HepG2 (cell line): ENCODE data around the gene BAZ1B. TPM values are rescaled to one million over a fixed set of nuclear protein-coding genes. Genes with fewer than 3 reads are reported as not detected.

Experiments
- ATAC-seq: fragments of 200-7000 bp; cut with Tn5 transposase; 3 replicates; pipeline ENCODE4 v1.9.1; 2020; ENCODE audit warnings: mild to moderate bottlenecking, moderate library complexity
- Bru-seq: library from RNA; stranded (reverse); fragments of 400-500 nt; gene quantifications from one replicate; lab custom pipeline; 2021; lab: Mats Ljungman, UMichigan
- BruChase-seq, 2 experiments: library from RNA; stranded (reverse); fragments of 400-500 nt; gene quantifications; one replicate each; lab custom pipeline; 2021; lab: Mats Ljungman, UMichigan
- BruUV-seq: library from RNA; stranded (reverse); fragments of 400-500 nt; replicated peaks from 2 replicates; lab custom pipeline; 2021; lab: Mats Ljungman, UMichigan
- CTCF ChIA-PET: fragments of 300-600 bp; formaldehyde crosslinking; extraction: SDS; loops from one replicate; lab custom pipeline; 2021; ENCODE audit warnings: low total read pairs, inconsistent platforms, low intra/inter-chr PET ratio; lab: Yijun Ruan, JAX
- POLR2A ChIA-PET: fragments of 350-600 bp; sonication (Branson Sonifier 250); formaldehyde crosslinking; loops from one replicate; lab custom pipeline; 2020; ENCODE audit warnings: antibody characterized with exemption, inconsistent platforms; lab: Yijun Ruan, JAX
- DNase-seq: peaks from one replicate; pipeline ENCODE4 v3.0.0-alpha.2; 2015; ENCODE audit warnings: low spot score
- FAIRE-seq: peaks from 3 replicates; lab custom pipeline; 2011; peaks lifted over from hg19 to GRCh38; lab: Jason Lieb, UNC
- H2AFZ ChIP-seq: one replicate; pipeline ENCODE4 v1.6.1; 2011; ENCODE audit warnings: low read length, inconsistent platforms
- H3K27ac ChIP-seq: fragments of 300-600 bp; 3 replicates; pipeline ENCODE4 v1.8.0; 2011; ENCODE audit warnings: mixed run types, mild to moderate bottlenecking, mixed read lengths, low read length, inconsistent platforms; ENCODE audit not compliant: insufficient read depth; ENCODE audit errors: extremely low read length
- H3K27me3 ChIP-seq, 2 experiments: fragments of 200-600 bp in 1 of 2; 2 replicates in 1 of 2; 3 replicates in 1 of 2; pipeline versions ENCODE4 v1.6.0 to v1.8.0; 2011; ENCODE audit warnings: low read length in 2 of 2, mild to moderate bottlenecking in 2 of 2, moderate library complexity in 2 of 2, inconsistent platforms in 1 of 2; ENCODE audit not compliant: insufficient read depth in 2 of 2, control insufficient read depth in 1 of 2
- H3K36me3 ChIP-seq, 2 experiments: fragments of 200-600 bp in 1 of 2; replicated peaks in 1 of 2; 2 replicates in 1 of 2; 3 replicates in 1 of 2; pipeline versions ENCODE4 v1.5.1 to v1.8.0; 2011; ENCODE audit warnings: low read length in 2 of 2, inconsistent platforms in 1 of 2; ENCODE audit not compliant: insufficient read depth in 2 of 2, control insufficient read depth in 1 of 2
- H3K4me1 ChIP-seq: 2 replicates; pipeline ENCODE4 v1.5.1; 2012; ENCODE audit warnings: low read length, inconsistent platforms; ENCODE audit not compliant: insufficient read depth
- H3K4me2 ChIP-seq: 2 replicates; pipeline ENCODE4 v1.6.0; 2011; ENCODE audit warnings: low read depth, low read length, inconsistent platforms
- H3K4me3 ChIP-seq, 3 experiments: fragments of 200-600 bp in 1 of 3; sonication (generic), shearing (Covaris generic) in 1 of 3; replicated peaks in 1 of 3; 2 replicates each; pipeline ENCODE4 v1.5.1; 2011 to 2016; ENCODE audit warnings: low read length in 3 of 3, inconsistent platforms in 2 of 3, low read depth in 2 of 3, mild to moderate bottlenecking in 2 of 3, control low read depth in 1 of 3, mixed read lengths in 1 of 3; ENCODE audit not compliant: insufficient read depth in 1 of 3
- H3K79me2 ChIP-seq: one replicate; pipeline ENCODE4 v1.6.1; 2011; ENCODE audit warnings: low read length, inconsistent platforms; ENCODE audit not compliant: insufficient read depth
- H3K9ac ChIP-seq: 2 replicates; pipeline ENCODE4 v1.6.0; 2011; ENCODE audit warnings: mild to moderate bottlenecking, low read depth, low read length, inconsistent platforms; ENCODE audit not compliant: insufficient read depth
- H3K9me3 ChIP-seq: 2 replicates; pipeline ENCODE4 v1.5.1; 2012; ENCODE audit warnings: mild to moderate bottlenecking, low read length
- H4K20me1 ChIP-seq: 2 replicates; pipeline ENCODE4 v1.6.0; 2011; ENCODE audit warnings: inconsistent platforms, mild to moderate bottlenecking, low read length, moderate library complexity; ENCODE audit not compliant: insufficient read depth
- BORCS8-MEF2B ChIP-seq: sonication (generic); formaldehyde crosslinking; IDR thresholded peaks from 2 replicates; pipeline ENCODE4 v1.8.0; 2022; ENCODE audit warnings: mild to moderate bottlenecking, missing genetic modification reagents
- CAMTA2 ChIP-seq: sonication (generic); formaldehyde crosslinking; IDR thresholded peaks from 2 replicates; pipeline ENCODE4 v1.4.0; 2020; ENCODE audit warnings: mild to moderate bottlenecking, missing genetic modification reagents, borderline replicate concordance
- DNMT1 ChIP-seq: sonication (generic); formaldehyde crosslinking; IDR thresholded peaks from 2 replicates; pipeline ENCODE4 v1.5.1; 2020; ENCODE audit warnings: mild to moderate bottlenecking, missing genetic modification reagents
- HOXA7 ChIP-seq: sonication (generic); formaldehyde crosslinking; IDR thresholded peaks from 2 replicates; pipeline ENCODE4 v1.8.1; 2022; ENCODE audit warnings: mild to moderate bottlenecking, missing genetic modification reagents, moderate library complexity
- LCORL ChIP-seq, 2 experiments: fragments of 450-650 bp in 1 of 2; sonication (generic) in 1 of 2; formaldehyde crosslinking in 1 of 2; IDR thresholded peaks; 2 replicates each; pipeline versions ENCODE4 v1.5.0 to v1.6.1; 2017 to 2020; ENCODE audit warnings: antibody characterized with exemption in 1 of 2, missing genetic modification reagents in 1 of 2
- NKX3-1 ChIP-seq: sonication (generic); formaldehyde crosslinking; IDR thresholded peaks from 2 replicates; pipeline ENCODE4 v1.5.0; 2020; ENCODE audit warnings: missing genetic modification reagents
- POLR2A ChIP-seq, 2 experiments: IDR thresholded peaks; 2 replicates each; pipeline ENCODE4 v1.6.1; 2011; ENCODE audit warnings: low read depth in 2 of 2, low read length in 2 of 2, mild to moderate bottlenecking in 1 of 2, moderate library complexity in 1 of 2; ENCODE audit not compliant: insufficient read depth in 1 of 2
- SRSF1 ChIP-seq: fragments of 200-400 bp; formaldehyde crosslinking; optimal IDR thresholded peaks from 2 replicates; pipeline ENCODE3; 2017; ENCODE audit warnings: mild to moderate bottlenecking, low read depth, low read length, moderate library complexity
- ZEB1 ChIP-seq: IDR thresholded peaks from 2 replicates; pipeline ENCODE4 v1.6.1; 2012; ENCODE audit warnings: mild to moderate bottlenecking, low read depth, inconsistent platforms; ENCODE audit not compliant: insufficient replicate concordance
- ZNF101 ChIP-seq: sonication (generic); formaldehyde crosslinking; IDR thresholded peaks from 2 replicates; pipeline ENCODE4 v1.4.0; 2020; ENCODE audit warnings: mild to moderate bottlenecking, low read depth, missing genetic modification reagents, borderline replicate concordance
- ZNF546 ChIP-seq: sonication (generic); formaldehyde crosslinking; conservative IDR thresholded peaks from 2 replicates; pipeline ENCODE4 v1.8.1; 2023; ENCODE audit warnings: mild to moderate bottlenecking, missing genetic modification reagents
- ZNF713 ChIP-seq: sonication (generic); formaldehyde crosslinking; IDR thresholded peaks from 2 replicates; pipeline ENCODE4 v1.4.0; 2020; ENCODE audit warnings: mild to moderate bottlenecking, missing genetic modification reagents
- ZNF773 ChIP-seq: sonication (generic); formaldehyde crosslinking; IDR thresholded peaks from 2 replicates; pipeline ENCODE4 v1.4.0; 2020; ENCODE audit warnings: missing genetic modification reagents, borderline replicate concordance
- ZSCAN22 ChIP-seq: sonication (generic); formaldehyde crosslinking; IDR thresholded peaks from 2 replicates; pipeline ENCODE4 v1.4.0; 2020; ENCODE audit warnings: mild to moderate bottlenecking, missing genetic modification reagents
- WGBS: methylation state at CpG from one replicate; pipeline ENCODE4 v1.1.6; 2017; ENCODE audit warnings: low lambda C conversion rate; 5-methylcytosine and 5-hydroxymethylcytosine counted together
- in situ Hi-C: cut with HindIII; loops from 2 replicates; pipeline ENCODE4 v1.10.0; 2017; ENCODE audit warnings: low pct_unique_long_range_greater_than_20kb; ENCODE audit not compliant: extremely low pct_ligation_motif_present
- intact Hi-C: fragments of 100-400 bp; cut with micrococcal nuclease; formaldehyde crosslinking; loops from one replicate; pipeline ENCODE4 v1.10.0; 2022; ENCODE audit not compliant: unreplicated experiment
- long read RNA-seq, 2 experiments: library from RNA in 1 of 2; library from polyadenylated mRNA in 1 of 2; stranded (forward) in 1 of 2; unstranded in 1 of 2; transcript quantifications; one replicate each; pipeline ENCODE4 v2.0.0, GENCODE V29; 2019 to 2022
- polyA minus RNA-seq, 3 experiments: library from RNA; depleted of rRNA, polyadenylated mRNA; stranded (reverse); fragments of >200 nt; gene quantifications; 2 replicates each; pipeline ENCODE4 v1.2.3, GENCODE V29; 2011; ENCODE audit warnings: low replicate concordance in 1 of 3
- polyA plus RNA-seq, 8 experiments: library from polyadenylated mRNA; depleted of rRNA in 3 of 8; stranded (reverse) in 7 of 8; unstranded in 1 of 8; fragments of >200 nt; fragmentation: Illumina TruSeq in 4 of 8; extraction: Trizol in 4 of 8; gene quantifications; 2 replicates each; pipeline versions ENCODE4 v1.2.1 to v1.2.3, GENCODE V29; 2011 to 2016; ENCODE audit warnings: low read depth in 4 of 8, missing spikeins in 1 of 8, mixed read lengths in 1 of 8; ENCODE audit not compliant: insufficient read depth in 1 of 8
- total RNA-seq, 5 experiments: library from RNA; depleted of rRNA; stranded (reverse); fragments of >200 nt; fragmentation: Illumina TruSeq; extraction: Trizol; gene quantifications; 2 replicates each; pipeline ENCODE4 v1.2.3, GENCODE V29; 2016; ENCODE audit warnings: low read depth in 1 of 5

Gene BAZ1B, protein sequence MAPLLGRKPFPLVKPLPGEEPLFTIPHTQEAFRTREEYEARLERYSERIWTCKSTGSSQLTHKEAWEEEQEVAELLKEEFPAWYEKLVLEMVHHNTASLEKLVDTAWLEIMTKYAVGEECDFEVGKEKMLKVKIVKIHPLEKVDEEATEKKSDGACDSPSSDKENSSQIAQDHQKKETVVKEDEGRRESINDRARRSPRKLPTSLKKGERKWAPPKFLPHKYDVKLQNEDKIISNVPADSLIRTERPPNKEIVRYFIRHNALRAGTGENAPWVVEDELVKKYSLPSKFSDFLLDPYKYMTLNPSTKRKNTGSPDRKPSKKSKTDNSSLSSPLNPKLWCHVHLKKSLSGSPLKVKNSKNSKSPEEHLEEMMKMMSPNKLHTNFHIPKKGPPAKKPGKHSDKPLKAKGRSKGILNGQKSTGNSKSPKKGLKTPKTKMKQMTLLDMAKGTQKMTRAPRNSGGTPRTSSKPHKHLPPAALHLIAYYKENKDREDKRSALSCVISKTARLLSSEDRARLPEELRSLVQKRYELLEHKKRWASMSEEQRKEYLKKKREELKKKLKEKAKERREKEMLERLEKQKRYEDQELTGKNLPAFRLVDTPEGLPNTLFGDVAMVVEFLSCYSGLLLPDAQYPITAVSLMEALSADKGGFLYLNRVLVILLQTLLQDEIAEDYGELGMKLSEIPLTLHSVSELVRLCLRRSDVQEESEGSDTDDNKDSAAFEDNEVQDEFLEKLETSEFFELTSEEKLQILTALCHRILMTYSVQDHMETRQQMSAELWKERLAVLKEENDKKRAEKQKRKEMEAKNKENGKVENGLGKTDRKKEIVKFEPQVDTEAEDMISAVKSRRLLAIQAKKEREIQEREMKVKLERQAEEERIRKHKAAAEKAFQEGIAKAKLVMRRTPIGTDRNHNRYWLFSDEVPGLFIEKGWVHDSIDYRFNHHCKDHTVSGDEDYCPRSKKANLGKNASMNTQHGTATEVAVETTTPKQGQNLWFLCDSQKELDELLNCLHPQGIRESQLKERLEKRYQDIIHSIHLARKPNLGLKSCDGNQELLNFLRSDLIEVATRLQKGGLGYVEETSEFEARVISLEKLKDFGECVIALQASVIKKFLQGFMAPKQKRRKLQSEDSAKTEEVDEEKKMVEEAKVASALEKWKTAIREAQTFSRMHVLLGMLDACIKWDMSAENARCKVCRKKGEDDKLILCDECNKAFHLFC (N-terminal part only)
- total RNA-seq (2016; rRNA removed; fragmentation: Illumina TruSeq; extraction: Trizol) (69.4 and 93.4 TPM in 2 replicates), polyA plus RNA-seq (2011; rRNA removed) (16.0 and 18.6 TPM in 2 replicates), polyA minus RNA-seq (2011; rRNA and poly(A)+ RNA removed; ENCODE audit: low replicate concordance) (27.5 and 49.4 TPM in 2 replicates), Bru-seq, nascent RNA (percentile 85 among the genes with signal in this experiment), BruChase-seq, experiment 1, labeled RNA remaining after a 6-hour chase (percentile 92 among the genes with signal in this experiment), BruChase-seq, experiment 2, labeled RNA remaining after a 2-hour chase (percentile 89 among the genes with signal in this experiment)
- total RNA-seq (2016; cell fraction: cytosol; rRNA removed; fragmentation: Illumina TruSeq; extraction: Trizol; ENCODE audit: low read depth): 29.9 and 35.0 TPM in 2 replicates
- 68.0 and 83.9 TPM in 2 replicates for total RNA-seq (2016; cell fraction: insoluble cytoplasmic fraction; rRNA removed; fragmentation: Illumina TruSeq; extraction: Trizol)
- 26.8 and 29.8 TPM in 2 replicates for total RNA-seq (2016; cell fraction: membrane; rRNA removed; fragmentation: Illumina TruSeq; extraction: Trizol)
- total RNA-seq (2016; cell fraction: nucleus; rRNA removed; fragmentation: Illumina TruSeq; extraction: Trizol): 55.8 and 62.8 TPM in 2 replicates
- 11.7 and 16.5 TPM in 2 replicates for polyA plus RNA-seq (2011; cell fraction: cytosol; rRNA removed)
- 12.5 and 14.6 TPM in 2 replicates for polyA plus RNA-seq (2011; cell fraction: nucleus; rRNA removed)
- 30.4 and 30.5 TPM in 2 replicates for polyA plus RNA-seq (2012)
- 2.1 and 2.4 TPM in 2 replicates for polyA plus RNA-seq (2016; cell fraction: cytosol; fragmentation: Illumina TruSeq; extraction: Trizol; ENCODE audit: low read depth)
- polyA plus RNA-seq (2016; cell fraction: insoluble cytoplasmic fraction; fragmentation: Illumina TruSeq; extraction: Trizol; ENCODE audit: low read depth): 54.0 and 59.8 TPM in 2 replicates
- polyA plus RNA-seq (2016; cell fraction: membrane; fragmentation: Illumina TruSeq; extraction: Trizol; ENCODE audit: low read depth): 6.2 and 7.3 TPM in 2 replicates
- 62.5 and 70.0 TPM in 2 replicates for polyA plus RNA-seq (2016; cell fraction: nucleus; fragmentation: Illumina TruSeq; extraction: Trizol; ENCODE audit: insufficient read depth, low read depth)
- polyA minus RNA-seq (2011; cell fraction: cytosol; rRNA and poly(A)+ RNA removed): 27.1 and 30.7 TPM in 2 replicates
- polyA minus RNA-seq (2011; cell fraction: nucleus; rRNA and poly(A)+ RNA removed): 31.3 and 44.1 TPM in 2 replicates
- long read RNA-seq, experiment 1, partial matches to known transcripts: 20 of 27 reads
- long read RNA-seq, experiment 1, other reads (novel, unspliced or antisense): 7 of 27 reads
- long read RNA-seq, experiment 2, full-length matches to known transcripts: 2 of 105 reads
- long read RNA-seq, experiment 2, partial matches to known transcripts: 17 of 105 reads
- long read RNA-seq, experiment 2, other reads (novel, unspliced or antisense): 86 of 105 reads

- no TSS peak for BruUV-seq
- DNase-seq (peak; percentile 95), ATAC-seq (peak; percentile 96), FAIRE-seq (peak; percentile 85)
- H3K9ac ChIP-seq: peak within 1 kb of the TSS; percentile 91
- peak within 1 kb of the TSS; percentile 87 for H3K4me2 ChIP-seq
- H3K36me3 ChIP-seq: peaks cover 0 to 16% of the 10 kb centered on the region in 2 experiments; a peak in 3 of 5 replicates
- CTCF ChIA-PET: no interaction called here
- in situ Hi-C loops (no loop called here), intact Hi-C loops (loop anchor here (5.0 kb wide), 1 partner anchor 35 kb away; the partner anchor contains the start of gene BCL7B)
- H3K27me3 ChIP-seq: no peaks in the 10 kb centered on the region; a peak in 1 of 5 replicates
- peak within 1 kb of the TSS; percentile 80 to 89 (median 82) for H3K4me3 ChIP-seq
- H3K27ac ChIP-seq: peak within 1 kb of the TSS; percentile 91
- H3K9me3 ChIP-seq: no peaks in the 10 kb centered on the region
- POLR2A ChIA-PET: interaction anchor here (0.5 to 2.5 kb wide), 16 partner anchors 9 to 928 kb away, joined by 3 to 17 read pairs (median 4); partner anchors contain the start of genes BCL7B and TBL2
- H4K20me1 ChIP-seq: peaks cover 15% of the 10 kb centered on the region
- H2AFZ ChIP-seq: no peak within 1 kb of the TSS
- peaks cover 37% of the 10 kb centered on the region for H3K79me2 ChIP-seq
- under 1% methylated on average over 22 of the region's 71 CpGs for WGBS
- H3K4me1 ChIP-seq: peaks cover 31% of the 10 kb centered on the region
- TF ChIP-seq BORCS8-MEF2B (CRISPR knock-in tag) (no peak; the same call in 1 of the 2 replicates), ZSCAN22 (CRISPR knock-in tag) (no peak), NKX3-1 (peak; percentile 75), CAMTA2 (no peak; the same call in 1 of the 2 replicates), ZNF101 (CRISPR knock-in tag) (no peak), LCORL (IDR thresholded peaks at IDR 0.05) (no peak), LCORL (CRISPR knock-in tag; IDR thresholded peaks at IDR 0.05) (no peak), ZNF773 (CRISPR knock-in tag) (no peak), SRSF1 (peak; percentile 83), ZNF546 (no peak), HOXA7 (CRISPR knock-in tag) (no peak), DNMT1 (CRISPR knock-in tag) (no peak), POLR2A (IDR thresholded peaks at IDR 0.05; ENCODE audit: insufficient read depth in 1 of 2, low read depth in 2 of 2, low read length in 2 of 2) (peak; percentile 68 to 76), ZEB1 (no peak), ZNF713 (CRISPR knock-in tag) (no peak)
These were observed at the start of gene BAZ1B for GRCh38 chr7:73522105-73522872. Gene BAZ1B (minus strand): TSS chr7:73522293. CDS start chr7:73521933, 360 bp downstream.
